ENCODE data around the gene ZNRF4.

DNA sequence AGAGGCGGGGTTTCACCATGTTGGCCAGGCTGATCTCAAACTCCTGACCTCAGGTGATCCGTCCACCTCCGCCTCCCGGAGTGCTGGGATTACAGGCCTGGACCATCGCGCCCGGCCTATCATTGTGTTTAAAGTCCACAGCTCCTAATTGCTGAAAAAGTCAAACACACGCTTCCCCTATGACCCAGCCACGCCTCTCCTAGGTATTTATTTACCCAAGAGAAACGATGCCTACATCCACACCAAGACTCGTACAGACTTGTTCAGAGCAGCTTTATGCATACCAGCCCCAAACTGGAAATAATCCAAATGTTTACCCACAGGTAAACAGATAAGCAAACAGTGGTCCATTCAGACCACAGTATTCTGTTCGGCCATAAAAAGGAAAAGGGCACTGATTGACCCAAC lies 15.1 kb downstream of the ZNRF4 start:
- TF ChIP-seq, protein P1, sequence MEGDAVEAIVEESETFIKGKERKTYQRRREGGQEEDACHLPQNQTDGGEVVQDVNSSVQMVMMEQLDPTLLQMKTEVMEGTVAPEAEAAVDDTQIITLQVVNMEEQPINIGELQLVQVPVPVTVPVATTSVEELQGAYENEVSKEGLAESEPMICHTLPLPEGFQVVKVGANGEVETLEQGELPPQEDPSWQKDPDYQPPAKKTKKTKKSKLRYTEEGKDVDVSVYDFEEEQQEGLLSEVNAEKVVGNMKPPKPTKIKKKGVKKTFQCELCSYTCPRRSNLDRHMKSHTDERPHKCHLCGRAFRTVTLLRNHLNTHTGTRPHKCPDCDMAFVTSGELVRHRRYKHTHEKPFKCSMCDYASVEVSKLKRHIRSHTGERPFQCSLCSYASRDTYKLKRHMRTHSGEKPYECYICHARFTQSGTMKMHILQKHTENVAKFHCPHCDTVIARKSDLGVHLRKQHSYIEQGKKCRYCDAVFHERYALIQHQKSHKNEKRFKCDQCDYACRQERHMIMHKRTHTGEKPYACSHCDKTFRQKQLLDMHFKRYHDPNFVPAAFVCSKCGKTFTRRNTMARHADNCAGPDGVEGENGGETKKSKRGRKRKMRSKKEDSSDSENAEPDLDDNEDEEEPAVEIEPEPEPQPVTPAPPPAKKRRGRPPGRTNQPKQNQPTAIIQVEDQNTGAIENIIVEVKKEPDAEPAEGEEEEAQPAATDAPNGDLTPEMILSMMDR (IDR thresholded peaks at IDR 0.05; ENCODE audit: low read length): no peak
- TF ChIP-seq EZH2 (IDR thresholded peaks at IDR 0.05; ENCODE audit: borderline replicate concordance, low read length): no peak
